A673 (cell line): Measurements from ENCODE around the gene GJD2. TPM values are rescaled to one million over a fixed set of nuclear protein-coding genes. Genes with fewer than 3 reads are reported as not detected.

Experiments
- BruUV-seq: library from RNA; stranded (reverse); fragments of 400-500 nt; replicated peaks from 2 replicates; lab custom pipeline; 2021; lab: Mats Ljungman, UMichigan
- CTCF ChIA-PET: fragments of 300-600 bp; sonication (Branson Sonifier 250); formaldehyde crosslinking; loops from one replicate; lab custom pipeline; 2022; ENCODE audit warnings: antibody characterized with exemption; lab: Charles Lee
- POLR2A ChIA-PET: fragments of 300-600 bp; sonication (Branson Sonifier 250); formaldehyde crosslinking; loops from one replicate; lab custom pipeline; 2022; ENCODE audit warnings: antibody characterized with exemption; ENCODE audit not compliant: low non-redundant PET; lab: Charles Lee
- DNase-seq: peaks from one replicate; pipeline ENCODE4 v3.0.0-alpha.2; 2015; ENCODE audit warnings: low spot score
- H3K27ac ChIP-seq: fragments of 200-600 bp; sonication (generic); 2 replicates; pipeline ENCODE4 v1.5.1; 2016; ENCODE audit warnings: mixed run types, low read depth, mild to moderate bottlenecking, mixed read lengths, antibody characterized with exemption, low read length; ENCODE audit not compliant: poor library complexity, severe bottlenecking
- H3K27me3 ChIP-seq: fragments of 200-600 bp; sonication (generic); replicated peaks from 2 replicates; pipeline ENCODE4 v1.6.1; 2017; ENCODE audit warnings: mixed run types, low read depth, mild to moderate bottlenecking, mixed read lengths, antibody characterized with exemption, low read length; ENCODE audit not compliant: insufficient read depth, poor library complexity
- H3K36me3 ChIP-seq: fragments of 200-600 bp; sonication (generic); 2 replicates; pipeline ENCODE4 v1.6.1; 2016; ENCODE audit warnings: mixed run types, mild to moderate bottlenecking, mixed read lengths, antibody characterized with exemption, low read length; ENCODE audit not compliant: insufficient read depth, poor library complexity, severe bottlenecking
- H3K4me1 ChIP-seq: fragments of 200-600 bp; sonication (generic); 2 replicates; pipeline ENCODE4 v1.6.1; 2017; ENCODE audit warnings: mixed run types, mild to moderate bottlenecking, mixed read lengths, antibody characterized with exemption, low read length; ENCODE audit not compliant: insufficient read depth, poor library complexity, severe bottlenecking
- H3K4me3 ChIP-seq: fragments of 200-600 bp; sonication (generic); 2 replicates; pipeline ENCODE4 v1.5.1; 2016; ENCODE audit warnings: low read depth, mixed run types, mild to moderate bottlenecking, mixed read lengths, low read length; ENCODE audit not compliant: poor library complexity, severe bottlenecking
- H3K9me3 ChIP-seq: fragments of 200-600 bp; sonication (generic); 2 replicates; pipeline ENCODE4 v1.6.1; 2016; ENCODE audit warnings: mixed run types, low read depth, mild to moderate bottlenecking, mixed read lengths, antibody characterized with exemption, low read length; ENCODE audit not compliant: poor library complexity, severe bottlenecking
- CTCF ChIP-seq: fragments of 300-800, 200-600 bp; sonication (generic); conservative IDR thresholded peaks from 2 replicates; pipeline ENCODE4 v1.5.1; 2017; ENCODE audit warnings: low read depth, mild to moderate bottlenecking, antibody characterized with exemption, low read length, moderate library complexity, mixed read lengths
- EZH2 ChIP-seq: fragments of 200-600 bp; sonication (generic); IDR thresholded peaks from 2 replicates; pipeline ENCODE4 v1.6.1; 2017; ENCODE audit warnings: borderline replicate concordance, low read depth, mild to moderate bottlenecking, mixed read lengths, antibody characterized with exemption, low read length; ENCODE audit not compliant: poor library complexity, severe bottlenecking
- intact Hi-C: fragments of 100-400 bp; cut with micrococcal nuclease; formaldehyde crosslinking; loops from one replicate; pipeline ENCODE4 v1.10.0; 2022; ENCODE audit not compliant: unreplicated experiment
- total RNA-seq: library from RNA; stranded (reverse); gene quantifications from 2 replicates; pipeline ENCODE4 v1.2.3, GENCODE V29; 2021

GJD2 gene
- total RNA-seq, 1 experiment from 2014 or later = not detected

GRCh38 chr15:34714476-34715121, 40.2 kb downstream of the GJD2 start:
- DNase-seq = no peak
- H3K27me3 ChIP-seq = peaks cover 71% of the 10 kb centered on the region
- H3K9me3 ChIP-seq = no peaks in the 10 kb centered on the region
- no TSS peak for BruUV-seq
- intact Hi-C loops = no loop called here
- ChIA-PET POLR2A (no interaction called here), CTCF (no interaction called here)
- H3K27ac ChIP-seq = no peak overlapping the region
- no peaks in the 10 kb centered on the region for H3K4me1 ChIP-seq
- no peak overlapping the region for H3K4me3 ChIP-seq
- TF ChIP-seq EZH2 (no peak), CTCF (no peak)
- no peaks in the 10 kb centered on the region for H3K36me3 ChIP-seq

GRCh38 chr15:34713635-34714034, 41.2 kb downstream of the GJD2 start:
- H3K27me3 ChIP-seq = peaks cover 66% of the 10 kb centered on the region
- no peaks in the 10 kb centered on the region for H3K36me3 ChIP-seq
- no peak overlapping the region for H3K4me3 ChIP-seq
- DNase-seq = no peak
- no peaks in the 10 kb centered on the region for H3K4me1 ChIP-seq
- ChIA-PET CTCF (no interaction called here), POLR2A (no interaction called here)
- no peak overlapping the region for H3K27ac ChIP-seq
- no TSS peak for BruUV-seq
- intact Hi-C loops = no loop called here
- H3K9me3 ChIP-seq = no peaks in the 10 kb centered on the region
- TF ChIP-seq CTCF (no peak), EZH2 (no peak)

- CTCF ChIA-PET = interaction anchor here (1.0 kb wide), 1 partner anchor 211 kb away, joined by 3 read pairs; no protein-coding TSS in a partner anchor
- Histone ChIP-seq H3K27me3 (peaks cover 70% of the 10 kb centered on the region), H3K4me3 (no peak overlapping the region), H3K9me3 (no peaks in the 10 kb centered on the region), H3K36me3 (no peaks in the 10 kb centered on the region), H3K27ac (no peak overlapping the region), H3K4me1 (no peaks in the 10 kb centered on the region)
- TF ChIP-seq EZH2 (no peak), CTCF (no peak)
- intact Hi-C loops = no loop called here
- POLR2A ChIA-PET = no interaction called here
- no TSS peak for BruUV-seq
- DNase-seq = no peak
Measured at GRCh38 chr15:34709866-34710265, 44.9 kb downstream of the GJD2 start.
